Measurements from ENCODE around the gene SEMA4D.
A peak's percentile ranks its signal among the peaks of the same experiment; 100 is the strongest.

The SEMA4D gene

DNA sequence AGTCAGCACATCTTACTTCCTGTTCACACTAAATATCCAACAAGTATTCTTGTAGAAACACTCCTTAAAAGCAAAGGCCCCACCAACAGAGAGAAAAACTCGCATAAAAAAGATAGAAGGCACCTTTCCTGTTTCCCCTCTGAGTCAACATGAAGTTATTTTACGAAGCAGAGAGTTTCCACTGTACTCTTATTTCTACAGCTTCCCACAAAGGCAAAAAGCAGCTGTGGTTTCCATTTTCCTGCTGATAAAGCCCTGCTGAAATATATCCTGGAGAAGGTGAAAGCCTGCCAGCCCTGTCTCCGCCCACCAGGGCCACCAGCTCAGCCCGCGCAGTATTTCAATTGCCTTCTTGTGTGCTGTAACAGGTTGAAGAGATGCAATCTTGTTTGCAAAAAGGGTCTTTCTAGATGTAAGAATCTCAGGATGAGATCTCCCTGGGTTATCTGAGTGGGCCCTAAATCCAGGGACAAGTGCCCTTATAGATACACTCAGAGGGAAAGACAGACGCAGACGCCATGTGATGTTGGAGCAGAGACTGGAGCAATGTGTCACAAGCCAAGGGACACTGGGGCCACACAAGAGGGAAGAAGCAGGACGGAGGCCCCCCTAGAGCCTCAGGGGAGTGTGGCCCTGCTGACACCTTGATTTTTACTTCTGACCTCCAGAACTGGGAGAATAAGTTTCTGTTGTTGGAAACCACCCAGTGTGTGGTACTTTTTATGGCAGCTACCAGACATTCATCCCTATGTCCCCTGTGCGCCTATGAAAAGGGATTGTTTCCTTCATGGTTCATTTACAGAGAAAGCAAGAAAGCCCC is 19.9 kb downstream of the SEMA4D start:
- Histone ChIP-seq H3K27ac (peak overlapping the region; percentile 84), H3K36me3 (peaks cover 89% of the 10 kb centered on the region), H3K4me3 (ENCODE audit: low read depth in 1 of 2, low read length in 1 of 2) (peak overlapping the region; percentile 1 to 14), H3K9me3 (no peaks in the 10 kb centered on the region), H3K4me1 (ENCODE audit: control insufficient read depth in 1 of 2, insufficient read depth in 1 of 2, low read depth in 1 of 2, low read length in 1 of 2) (peaks cover 55 to 80% of the 10 kb centered on the region in 2 experiments), H3K27me3 (no peaks in the 10 kb centered on the region)
- TF ChIP-seq, protein P1, sequence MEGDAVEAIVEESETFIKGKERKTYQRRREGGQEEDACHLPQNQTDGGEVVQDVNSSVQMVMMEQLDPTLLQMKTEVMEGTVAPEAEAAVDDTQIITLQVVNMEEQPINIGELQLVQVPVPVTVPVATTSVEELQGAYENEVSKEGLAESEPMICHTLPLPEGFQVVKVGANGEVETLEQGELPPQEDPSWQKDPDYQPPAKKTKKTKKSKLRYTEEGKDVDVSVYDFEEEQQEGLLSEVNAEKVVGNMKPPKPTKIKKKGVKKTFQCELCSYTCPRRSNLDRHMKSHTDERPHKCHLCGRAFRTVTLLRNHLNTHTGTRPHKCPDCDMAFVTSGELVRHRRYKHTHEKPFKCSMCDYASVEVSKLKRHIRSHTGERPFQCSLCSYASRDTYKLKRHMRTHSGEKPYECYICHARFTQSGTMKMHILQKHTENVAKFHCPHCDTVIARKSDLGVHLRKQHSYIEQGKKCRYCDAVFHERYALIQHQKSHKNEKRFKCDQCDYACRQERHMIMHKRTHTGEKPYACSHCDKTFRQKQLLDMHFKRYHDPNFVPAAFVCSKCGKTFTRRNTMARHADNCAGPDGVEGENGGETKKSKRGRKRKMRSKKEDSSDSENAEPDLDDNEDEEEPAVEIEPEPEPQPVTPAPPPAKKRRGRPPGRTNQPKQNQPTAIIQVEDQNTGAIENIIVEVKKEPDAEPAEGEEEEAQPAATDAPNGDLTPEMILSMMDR (IDR thresholded peaks at IDR 0.05), result no peak

DNA sequence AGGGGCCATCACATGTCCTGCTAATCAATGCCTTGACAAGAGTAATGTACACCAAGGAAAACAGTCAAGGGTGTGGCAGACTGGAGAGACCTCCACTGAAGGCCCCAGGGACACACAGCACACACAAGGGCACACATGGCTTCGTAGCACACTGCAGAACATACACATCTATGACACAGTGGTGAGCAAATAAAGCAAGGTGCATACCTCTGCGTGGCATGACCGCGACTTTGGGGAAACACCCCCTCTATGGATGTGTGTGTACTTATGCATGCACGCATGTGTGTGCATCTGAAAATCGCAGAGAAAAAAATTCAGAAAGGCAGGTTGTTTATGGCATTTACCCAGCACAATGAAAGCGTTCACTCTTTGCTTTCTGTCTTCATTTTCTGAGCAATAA is 20.5 kb downstream of the SEMA4D start:
- Histone ChIP-seq H3K4me1 (ENCODE audit: control insufficient read depth in 1 of 2, insufficient read depth in 1 of 2, low read depth in 1 of 2, low read length in 1 of 2) (peaks cover 51 to 81% of the 10 kb centered on the region in 2 experiments), H3K36me3 (peaks cover 88% of the 10 kb centered on the region), H3K27ac (peak overlapping the region; percentile 84), H3K9me3 (no peaks in the 10 kb centered on the region), H3K4me3 (ENCODE audit: low read depth in 1 of 2, low read length in 1 of 2) (peak overlapping the region in 1 of 2 experiments; percentile 38), H3K27me3 (no peaks in the 10 kb centered on the region)
- TF ChIP-seq, protein P1 (IDR thresholded peaks at IDR 0.05), result no peak

DNA sequence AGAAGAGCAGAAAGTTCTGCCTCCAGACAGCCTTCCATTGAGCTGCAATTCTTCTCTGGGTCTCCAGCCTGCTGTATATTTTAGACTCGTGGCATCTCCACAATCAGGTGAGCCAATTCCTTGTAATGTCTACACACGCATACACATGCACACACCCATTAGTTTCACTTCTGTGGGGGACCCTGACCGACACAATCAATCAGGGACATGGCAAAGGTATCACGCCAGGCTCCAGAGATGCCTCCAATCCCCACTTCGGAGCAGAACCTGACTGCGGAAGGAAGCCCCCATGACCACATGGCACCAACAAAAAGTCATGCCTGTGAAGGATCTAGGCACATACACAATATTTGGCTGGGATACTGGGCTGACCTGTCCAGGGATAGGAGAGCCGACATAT is 21.4 kb downstream of the SEMA4D start:
- Histone ChIP-seq H3K4me1 (ENCODE audit: control insufficient read depth in 1 of 2, insufficient read depth in 1 of 2, low read depth in 1 of 2, low read length in 1 of 2) (peaks cover 47 to 81% of the 10 kb centered on the region in 2 experiments), H3K27ac (peak overlapping the region; percentile 84), H3K4me3 (ENCODE audit: low read depth in 1 of 2, low read length in 1 of 2) (peak overlapping the region in 1 of 2 experiments; percentile 7), H3K36me3 (peaks cover 86% of the 10 kb centered on the region), H3K9me3 (no peaks in the 10 kb centered on the region), H3K27me3 (no peaks in the 10 kb centered on the region)
- TF ChIP-seq, protein P1 (IDR thresholded peaks at IDR 0.05), result no peak

- Histone ChIP-seq H3K4me3 (ENCODE audit: low read depth in 1 of 2, low read length in 1 of 2) (peak overlapping the region; percentile 7 to 14), H3K27me3 (no peaks in the 10 kb centered on the region), H3K27ac (peak overlapping the region; percentile 84), H3K9me3 (no peaks in the 10 kb centered on the region), H3K36me3 (peaks cover 83% of the 10 kb centered on the region), H3K4me1 (ENCODE audit: control insufficient read depth in 1 of 2, insufficient read depth in 1 of 2, low read depth in 1 of 2, low read length in 1 of 2) (peaks cover 48 to 80% of the 10 kb centered on the region in 2 experiments)
- TF ChIP-seq, protein P1 (IDR thresholded peaks at IDR 0.05), result no peak
Observed at GRCh38 chr9:89475891-89476440, 21.9 kb downstream of the SEMA4D start.

DNA sequence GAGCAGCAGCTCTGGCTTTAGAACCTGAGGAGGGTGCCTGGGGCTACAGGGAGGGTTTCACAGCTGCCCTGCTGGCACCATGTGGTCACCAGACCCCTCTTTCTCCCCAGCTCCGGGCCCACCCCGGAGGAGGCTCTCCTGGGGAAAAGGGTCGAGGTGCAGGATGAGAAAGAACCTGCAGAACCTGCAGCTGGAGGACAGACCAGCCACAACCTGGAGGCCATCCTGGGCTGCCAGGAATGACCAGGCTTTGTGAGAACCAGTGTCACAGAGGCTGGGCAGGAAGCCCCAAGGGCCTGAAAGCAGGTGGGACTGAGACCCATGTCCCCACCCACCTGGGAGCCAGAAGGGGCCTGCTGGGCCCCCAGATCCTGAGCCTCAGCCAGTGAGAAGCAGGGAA is 23.0 kb downstream of the SEMA4D start:
- Histone ChIP-seq H3K9me3 (no peaks in the 10 kb centered on the region), H3K4me1 (ENCODE audit: control insufficient read depth in 1 of 2, insufficient read depth in 1 of 2, low read depth in 1 of 2, low read length in 1 of 2) (peaks cover 59 to 85% of the 10 kb centered on the region in 2 experiments), H3K4me3 (ENCODE audit: low read depth in 1 of 2, low read length in 1 of 2) (no peak overlapping the region), H3K36me3 (peaks cover 74% of the 10 kb centered on the region), H3K27me3 (no peaks in the 10 kb centered on the region), H3K27ac (peak overlapping the region; percentile 84)
- TF ChIP-seq, protein P1 (IDR thresholded peaks at IDR 0.05), result no peak

All from neutrophil (primary cell).